H1 (cell line): ENCODE results near the gene GNG13. TPM values are rescaled to one million over a fixed set of nuclear protein-coding genes. Genes with fewer than 3 reads are reported as not detected.

Experiments
- CHD1 ChIP-seq: IDR thresholded peaks from 2 replicates; pipeline ENCODE4 v1.6.1; 2012; ENCODE audit warnings: low read depth, low read length, improper control_type of control experiment
- FOSL1 ChIP-seq: IDR thresholded peaks from 2 replicates; pipeline ENCODE4 v1.6.1; 2011; ENCODE audit warnings: mild to moderate bottlenecking, low read depth, low read length, moderate library complexity; ENCODE audit not compliant: insufficient read depth
- NRF1 ChIP-seq: IDR thresholded peaks from 2 replicates; pipeline ENCODE4 v1.6.1; 2011; ENCODE audit warnings: mild to moderate bottlenecking, low read depth, low read length, improper control_type of control experiment
- SIX5 ChIP-seq: IDR thresholded peaks from 2 replicates; pipeline ENCODE4 v1.6.1; 2011; ENCODE audit warnings: mild to moderate bottlenecking, low read depth, low read length
- SP4 ChIP-seq: IDR thresholded peaks from 2 replicates; pipeline ENCODE4 v1.6.1; 2012; ENCODE audit warnings: low read length, inconsistent platforms
- polyA plus RNA-seq, 7 experiments: library from polyadenylated mRNA; depleted of rRNA in 3 of 7; stranded (reverse) in 5 of 7; unstranded in 2 of 7; fragments of >200 nt in 5 of 7; fragments of 200-250 nt in 2 of 7; gene quantifications; 1 replicate in 5 of 7; 2 replicates in 1 of 7; 4 replicates in 1 of 7; pipeline versions ENCODE4 v1.2.1 to v1.2.3, GENCODE V29; 2011 to 2013; ENCODE audit warnings: missing spikeins in 2 of 7, mixed read lengths in 2 of 7
- total RNA-seq: library from RNA; stranded (reverse); fragmentation: NEBNext Ultra II Directional; extraction: Animal tissue kit (Norgen Biotek cat#: 25700); gene quantifications from 2 replicates; pipeline ENCODE4 v1.2.1, GENCODE V29; 2021

The GNG13 gene
- total and polyA plus RNA-seq, 2 of the 8 experiments (the other 6 are each of a cell fraction or from before 2014, with no cell fraction given): not detected

DNA sequence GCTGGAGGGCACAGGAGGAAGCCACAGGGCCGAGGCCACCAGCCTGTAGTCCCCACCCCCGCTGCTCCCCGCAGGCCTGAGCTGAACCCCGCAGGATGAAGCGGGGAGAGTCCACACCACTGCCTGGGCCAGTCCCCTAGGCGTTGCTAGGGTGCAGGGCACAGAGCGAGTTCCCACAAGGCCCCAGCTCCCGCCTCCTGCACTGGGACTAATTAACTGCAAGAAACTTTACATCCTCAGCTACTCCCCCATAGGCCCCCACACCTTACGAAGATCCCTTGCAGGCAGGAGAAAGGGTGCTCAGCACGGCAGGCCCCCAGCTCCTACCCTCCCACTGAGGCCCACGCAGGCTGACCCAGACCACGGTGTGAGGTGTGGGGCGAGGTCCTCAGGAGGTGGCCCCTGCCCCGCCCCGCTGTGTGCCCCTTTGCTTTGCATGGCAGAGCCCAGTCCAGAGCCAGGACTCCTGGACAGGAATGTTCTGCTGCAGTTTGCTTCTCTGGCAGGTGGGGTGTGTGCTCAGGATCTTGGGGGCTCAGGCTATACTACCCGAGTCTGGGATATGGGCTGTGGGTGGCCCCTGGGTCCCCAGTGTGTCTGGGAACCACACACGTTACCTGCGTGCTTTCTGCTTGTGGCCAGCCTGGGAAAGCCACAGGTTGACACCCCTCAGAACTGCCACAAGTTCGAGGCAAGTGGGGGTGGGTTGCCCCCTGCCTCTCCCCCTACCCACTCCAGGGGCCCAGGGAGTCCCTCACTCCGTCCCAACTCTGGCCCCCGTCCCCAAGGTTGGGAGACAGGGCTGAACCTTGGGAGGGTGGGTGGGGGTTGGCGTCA, 1.2 kb downstream of the GNG13 start (continued):
- TF ChIP-seq CHD1: no peak
- TF ChIP-seq NRF1: no peak
- no peak for TF ChIP-seq SP4
- TF ChIP-seq SIX5: no peak
- no peak for TF ChIP-seq FOSL1
